Hematopoietic multipotent progenitor cell treated with erythropoietin and hydrocortisone succinate and interleukin-3 and kit ligand, for 17 days (in vitro differentiated cells): ENCODE measurements around the gene LIN54.
"Not testable (repeated sequence)": the region's sequence is repeated elsewhere in the genome, so short reads cannot be mapped to it uniquely, and the experiment has no call there.

Experiments
- DNase-seq: peaks from one replicate; pipeline ENCODE4 v3.0.0-alpha.2; 2015; ENCODE audit warnings: low spot score

Gene LIN54

GRCh38 chr4:83012200-83012686, 1.6 kb upstream of the LIN54 start:
- peak; percentile 52 for DNase-seq

DNA sequence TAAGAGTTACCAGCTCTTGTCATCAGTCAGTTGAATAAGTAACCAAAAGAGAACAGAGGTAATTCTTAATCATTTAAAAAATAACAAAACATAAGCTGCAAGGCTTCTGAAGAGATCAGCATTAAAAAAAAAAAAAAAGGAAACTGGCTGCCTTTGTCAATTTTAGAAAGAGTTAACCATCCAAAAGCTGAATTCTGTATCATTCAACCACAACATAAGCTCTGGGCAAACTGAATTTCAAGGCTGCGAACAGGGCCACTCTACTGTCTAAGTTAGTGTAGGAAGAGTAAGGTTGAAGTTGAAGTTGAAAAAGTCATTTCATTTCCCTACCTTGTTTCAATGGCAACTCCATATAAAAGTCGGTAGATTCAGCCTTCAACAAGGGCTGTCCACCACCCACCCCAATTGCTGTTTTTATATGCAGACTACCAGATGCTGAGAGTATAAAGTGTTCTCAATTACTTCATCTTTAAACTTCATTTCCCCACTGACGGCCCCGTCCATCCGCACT, 1.1 kb upstream of the LIN54 start:
- DNase-seq: peak; percentile 35

- peak; percentile 38 for DNase-seq
Observed at GRCh38 chr4:83010111-83010521, 507 bp downstream of the LIN54 start.

- DNase-seq: no peak
Observed at GRCh38 chr4:83009529-83009928, 1.1 kb downstream of the LIN54 start.

DNA sequence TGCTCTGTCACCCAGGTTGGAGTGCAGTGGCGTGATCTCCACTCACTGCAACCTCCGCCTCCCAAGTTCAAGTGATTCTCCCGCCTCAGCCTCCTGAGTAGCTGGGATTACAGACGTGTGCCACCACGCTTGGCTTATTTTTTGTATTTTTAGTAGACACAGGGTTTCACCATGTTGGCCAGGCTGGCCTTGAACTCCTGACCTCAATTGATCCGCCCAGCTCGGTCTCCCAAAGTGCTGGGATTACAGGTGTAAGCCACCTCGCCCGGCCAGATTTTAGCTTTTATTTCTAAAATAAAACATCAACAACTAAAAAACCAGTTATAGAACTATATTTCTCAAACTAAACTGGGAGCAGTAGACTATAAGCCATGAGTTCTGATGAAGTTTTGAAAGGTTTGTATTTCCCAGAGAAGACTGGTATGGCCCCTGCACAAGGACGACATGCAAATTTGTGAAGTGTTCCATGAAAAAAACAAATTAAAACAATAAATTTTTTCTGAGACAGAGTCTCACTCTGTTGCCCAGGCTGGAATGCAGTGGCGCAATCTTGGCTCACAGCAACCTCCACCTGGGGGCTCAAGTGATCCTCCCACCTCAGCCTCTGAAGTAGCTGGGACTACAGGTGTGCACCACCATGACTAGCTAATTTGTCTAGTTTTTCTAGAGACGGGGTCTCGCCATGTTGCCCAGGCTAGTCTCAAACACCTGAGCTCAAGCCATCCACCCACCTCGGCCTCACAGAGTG, 7.4 kb downstream of the LIN54 start:
- not testable (repeated sequence) for DNase-seq

GRCh38 chr4:83002329-83002728, 8.3 kb downstream of the LIN54 start:
- no peak for DNase-seq

GRCh38 chr4:82998898-82999297, 11.7 kb downstream of the LIN54 start:
- no peak for DNase-seq

GRCh38 chr4:82994834-82995233, 15.8 kb downstream of the LIN54 start:
- DNase-seq: no peak

GRCh38 chr4:82989575-82990429, 20.8 kb downstream of the LIN54 start:
- DNase-seq: no peak

DNA sequence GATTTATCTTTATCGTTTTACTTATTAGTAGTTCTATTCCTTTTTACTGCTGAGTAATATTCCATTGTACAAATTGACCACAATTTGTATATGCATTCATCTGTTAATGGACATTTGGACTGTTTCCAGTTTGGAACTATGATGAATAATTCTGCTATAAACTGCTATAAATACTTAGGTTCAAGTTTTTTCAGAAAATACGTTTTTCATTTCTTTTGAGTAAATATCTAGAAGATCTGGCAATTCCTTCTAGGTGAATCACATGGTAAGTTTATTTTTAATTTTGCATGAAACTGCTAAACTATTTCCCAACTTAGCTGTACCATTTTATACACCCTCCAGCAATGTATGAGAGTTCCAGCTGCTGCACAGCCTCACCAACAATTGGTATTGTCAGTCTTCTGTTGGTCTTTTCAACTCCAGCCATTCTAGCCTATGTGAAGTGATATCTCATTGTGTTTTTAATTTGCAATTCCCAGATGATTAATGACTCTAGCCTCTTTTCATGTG, 22.2 kb downstream of the LIN54 start:
- no peak for DNase-seq

GRCh38 chr4:82987519-82987918, 23.1 kb downstream of the LIN54 start:
- DNase-seq: not testable (repeated sequence)

DNA sequence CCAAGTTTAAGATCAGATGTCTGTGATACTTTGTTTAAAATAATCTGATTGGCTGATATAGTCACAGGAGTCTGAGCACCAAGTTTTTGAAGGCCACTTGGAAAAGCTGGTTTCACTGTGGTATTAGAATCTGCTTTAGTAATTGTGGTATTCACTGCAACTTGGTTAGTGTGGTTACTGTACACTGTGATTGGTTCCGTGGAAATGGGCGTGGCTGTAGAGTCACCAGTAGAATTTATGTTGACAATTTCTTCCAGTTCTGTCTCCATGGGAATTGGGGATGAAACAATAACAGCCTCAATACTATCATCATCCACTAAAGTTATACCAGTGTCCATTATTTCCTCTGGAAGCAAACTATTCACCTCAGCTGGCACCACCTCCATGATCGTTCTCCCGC, 26.2 kb downstream of the LIN54 start:
- no peak for DNase-seq

GRCh38 chr4:82983444-82983843, 27.2 kb downstream of the LIN54 start:
- DNase-seq: no peak

- no peak for DNase-seq
Observed at GRCh38 chr4:82981138-82981537, 29.5 kb downstream of the LIN54 start.

DNA sequence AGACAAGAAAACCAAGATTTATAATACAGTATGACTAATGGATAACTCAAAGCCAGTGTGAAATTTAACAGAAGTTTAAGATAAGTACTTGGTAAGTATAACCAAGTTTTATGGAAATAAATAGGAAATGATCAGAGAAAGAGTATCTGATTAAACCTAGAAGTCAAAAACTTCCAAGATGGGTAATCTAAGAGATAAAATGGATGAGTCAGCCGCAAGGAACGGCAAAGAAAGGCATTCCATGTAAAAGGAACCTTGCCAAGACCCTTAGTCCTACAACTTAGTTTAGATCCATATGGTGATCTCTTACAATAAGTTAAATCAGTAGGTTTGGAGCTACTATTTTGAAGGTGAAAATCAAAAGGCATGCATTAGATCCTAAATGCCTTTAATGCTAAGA, 34.8 kb downstream of the LIN54 start:
- no peak for DNase-seq

DNA sequence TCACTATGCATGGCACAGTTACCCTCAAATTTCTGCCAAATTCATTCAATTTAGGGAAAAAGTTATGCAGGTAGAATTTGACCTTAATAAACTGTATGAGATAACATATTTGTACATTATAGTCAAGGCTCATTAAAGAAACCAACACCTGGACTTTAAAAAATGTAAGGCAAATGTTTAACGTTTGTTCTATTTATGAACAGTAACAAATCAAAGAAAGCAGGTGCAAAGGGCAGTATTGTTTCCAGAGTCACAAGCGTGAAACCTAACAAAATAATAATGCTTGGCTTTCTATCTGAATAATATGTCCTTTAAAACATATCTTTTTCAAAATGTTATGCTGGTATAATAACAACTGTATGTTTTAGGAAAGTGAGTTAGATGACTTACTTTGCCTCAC, 41.2 kb downstream of the LIN54 start:
- no peak for DNase-seq

DNA sequence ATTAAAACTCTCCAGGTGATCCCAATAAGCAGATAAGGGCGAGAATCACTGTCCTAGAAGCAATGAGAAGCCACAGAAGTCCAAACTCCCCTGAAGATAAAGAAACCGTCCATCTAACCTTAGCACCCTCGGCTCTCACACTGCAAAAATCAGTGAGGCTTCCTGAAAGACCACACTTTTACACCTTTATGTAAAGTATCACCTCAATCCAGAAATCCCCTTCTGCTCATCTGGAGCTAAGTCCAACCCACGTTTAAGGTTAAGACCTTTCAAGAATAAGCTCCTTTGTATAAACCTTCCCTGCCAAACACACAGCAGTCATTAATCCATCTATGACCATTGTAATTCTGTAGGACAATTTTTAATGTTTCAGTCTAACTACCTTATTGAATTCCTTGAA, 41.7 kb downstream of the LIN54 start:
- no peak for DNase-seq

- no peak for DNase-seq
Observed at GRCh38 chr4:82965763-82966162, 44.9 kb downstream of the LIN54 start.

GRCh38 chr4:82957045-82957444, 53.6 kb downstream of the LIN54 start:
- no peak for DNase-seq

- DNase-seq: no peak
Observed at GRCh38 chr4:82954212-82954611, 56.4 kb downstream of the LIN54 start.

DNA sequence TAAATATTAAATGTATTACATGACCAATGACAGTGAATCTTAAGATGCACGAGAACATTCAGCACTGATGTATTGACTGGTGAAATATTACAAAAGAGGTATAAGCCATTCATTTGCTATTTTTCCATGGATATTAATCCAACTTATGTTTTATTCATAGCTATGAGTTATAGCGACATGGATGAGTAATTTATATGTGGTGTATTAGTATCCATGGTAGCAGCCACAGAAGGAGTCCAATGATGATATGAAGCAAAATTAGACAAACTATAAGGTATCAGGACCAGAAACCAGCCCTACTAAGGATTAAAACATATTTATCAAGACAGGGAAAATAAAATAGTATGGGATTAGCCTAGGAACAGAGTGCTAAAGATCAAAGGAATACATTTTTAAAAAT, 59.4 kb downstream of the LIN54 start:
- DNase-seq: no peak

DNA sequence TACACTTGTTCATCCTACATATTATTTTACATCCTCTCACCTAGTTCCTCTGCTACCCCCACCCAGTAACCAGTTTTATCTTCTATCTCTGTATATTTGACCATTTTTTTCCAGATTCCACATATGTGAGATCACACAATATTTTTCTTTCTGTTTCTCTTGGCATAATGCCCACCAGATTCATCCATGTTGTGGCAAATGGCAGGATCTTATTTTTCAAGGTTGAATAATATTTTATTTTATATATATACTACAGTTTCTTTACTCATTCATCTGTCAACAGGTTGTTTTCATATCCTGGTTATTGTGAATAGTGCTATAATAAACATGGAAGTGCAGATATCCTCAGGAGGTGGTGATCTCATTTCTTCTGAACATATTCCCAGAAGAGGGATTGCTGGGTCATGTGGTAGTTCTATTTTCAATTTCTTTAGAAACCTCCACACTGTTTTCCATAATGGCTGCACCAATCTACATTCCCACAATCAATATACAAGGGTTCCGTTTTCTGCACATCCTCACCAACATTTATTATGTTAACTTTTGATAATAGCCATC, 61.9 kb downstream of the LIN54 start:
- no peak for DNase-seq
